ENCODE measurements around the gene RAE1. TPM values are rescaled to one million over a fixed set of nuclear protein-coding genes. Genes with fewer than 3 reads are reported as not detected.
"Not testable (repeated sequence)": the region's sequence is repeated elsewhere in the genome, so short reads cannot be mapped to it uniquely, and the experiment has no call there.

RAE1 gene
- total RNA-seq, 4 donors from 2014 or later: 30.5 to 45.7 (median 34.5) TPM

GRCh38 chr20:57346477-57346876, 4.6 kb upstream of the RAE1 start:
- H3K4me3 ChIP-seq (ENCODE audit: low read depth, poor library complexity, severe bottlenecking): no peak overlapping the region
- WGBS, 2 donors: 1 to 2% methylated on average over 4 of the region's 4 CpGs
- TF ChIP-seq CTCF (IDR thresholded peaks at IDR 0.05): peak in 1 of 3 donors; percentile 49
- no peak for TF ChIP-seq POLR2A (IDR thresholded peaks at IDR 0.05)
- DNase-seq (ENCODE audit: low spot score in 2 of 2): peak; percentile 78 to 93
- intact Hi-C loops (cut with DNase I; ENCODE audit: low total_unique reads): loop anchor here (5.0 kb wide), 1 partner anchor 254 kb away; no protein-coding TSS in a partner anchor

GRCh38 chr20:57347393-57347792, 3.7 kb upstream of the RAE1 start:
- intact Hi-C loops (cut with DNase I; ENCODE audit: low total_unique reads): loop anchor here (5.0 kb wide), 1 partner anchor 255 kb away; no protein-coding TSS in a partner anchor
- TF ChIP-seq CTCF (IDR thresholded peaks at IDR 0.05): no peak
- no peak for TF ChIP-seq POLR2A (IDR thresholded peaks at IDR 0.05)
- WGBS, 2 donors: 73 to 75% methylated on average over 4 of the region's 4 CpGs
- H3K4me3 ChIP-seq (ENCODE audit: low read depth, poor library complexity, severe bottlenecking): no peak overlapping the region
- DNase-seq (ENCODE audit: low spot score in 2 of 2): no peak

- not testable (repeated sequence) for H3K4me3 ChIP-seq (ENCODE audit: low read depth, poor library complexity, severe bottlenecking); DNase-seq (ENCODE audit: low spot score in 2 of 2)
- 79 to 85% methylated on average over 21 to 29 of the region's 47 CpGs for WGBS, 2 donors
- intact Hi-C loops (cut with DNase I; ENCODE audit: low total_unique reads): loop anchor here (5.0 kb wide), 1 partner anchor 256 kb away; no protein-coding TSS in a partner anchor
Observed at GRCh38 chr20:57348200-57348921, 2.7 kb upstream of the RAE1 start.

GRCh38 chr20:57348922-57349574, 2.0 kb upstream of the RAE1 start:
- WGBS, 2 donors: 92% methylated on average over 21 of the region's 21 CpGs
- intact Hi-C loops (cut with DNase I; ENCODE audit: low total_unique reads): loop anchor here (5.0 kb wide), 1 partner anchor 257 kb away; no protein-coding TSS in a partner anchor
- DNase-seq (ENCODE audit: low spot score in 2 of 2); H3K4me3 ChIP-seq (ENCODE audit: low read depth, poor library complexity, severe bottlenecking): not testable (repeated sequence)

GRCh38 chr20:57350081-57350710, 859 bp upstream of the RAE1 start:
- intact Hi-C loops (cut with DNase I; ENCODE audit: low total_unique reads): no loop called here
- 67 to 74% methylated on average over 16 of the region's 16 CpGs for WGBS, 2 donors
- TF ChIP-seq CTCF (IDR thresholded peaks at IDR 0.05) (no peak), POLR2A (IDR thresholded peaks at IDR 0.05) (no peak)
- no peak overlapping the region for H3K4me3 ChIP-seq (ENCODE audit: low read depth, poor library complexity, severe bottlenecking)
- DNase-seq (ENCODE audit: low spot score in 2 of 2): no peak

GRCh38 chr20:57350726-57351041, 371 bp upstream of the RAE1 start:
- 18 to 42% methylated on average over 2 to 5 of the region's 24 CpGs for WGBS, 2 donors
- intact Hi-C loops (cut with DNase I; ENCODE audit: low total_unique reads); DNase-seq (ENCODE audit: low spot score in 2 of 2); H3K4me3 ChIP-seq (ENCODE audit: low read depth, poor library complexity, severe bottlenecking): not testable (repeated sequence)

- no peak overlapping the region for H3K4me3 ChIP-seq (ENCODE audit: low read depth, poor library complexity, severe bottlenecking)
- intact Hi-C loops (cut with DNase I; ENCODE audit: low total_unique reads): no loop called here
- 55 to 64% methylated on average over 6 of the region's 6 CpGs for WGBS, 2 donors
- no peak for DNase-seq (ENCODE audit: low spot score in 2 of 2)
- no peak for TF ChIP-seq CTCF (IDR thresholded peaks at IDR 0.05)
- TF ChIP-seq POLR2A (IDR thresholded peaks at IDR 0.05): no peak
Observed at GRCh38 chr20:57352305-57352704, 1.2 kb downstream of the RAE1 start.

All from lower leg skin (tissue), 4 donors.